CD14-positive monocyte (primary cell): ENCODE measurements around the gene HUNK. TPM values are rescaled to one million over a fixed set of nuclear protein-coding genes. Genes with fewer than 3 reads are reported as not detected.

Experiments
- DNase-seq, 3 donors: peaks; one replicate each; pipeline ENCODE4 v3.0.0-alpha.2; 2011 to 2022
- H2AFZ ChIP-seq: 2 replicates; pipeline ENCODE4 v1.6.0; 2012; ENCODE audit warnings: mild to moderate bottlenecking, low read depth, low read length, inconsistent platforms; ENCODE audit not compliant: insufficient read depth, poor library complexity, severe bottlenecking
- H3K27ac ChIP-seq, 2 donors: 1 replicate in 1 of 2; 2 replicates in 1 of 2; pipeline ENCODE4 v1.5.1; 2012 to 2013; ENCODE audit warnings: low read length in 2 of 2, control low read depth in 1 of 2, inconsistent platforms in 1 of 2, low read depth in 1 of 2, mild to moderate bottlenecking in 1 of 2
- H3K27me3 ChIP-seq, 2 donors: one replicate each; pipeline versions ENCODE4 v1.6.0 to v1.6.1; 2011 to 2013; ENCODE audit warnings: low read length in 2 of 2; ENCODE audit not compliant: control insufficient read depth in 2 of 2, insufficient read depth in 2 of 2
- H3K36me3 ChIP-seq, 2 donors: replicated peaks in 1 of 2; 1 replicate in 1 of 2; 2 replicates in 1 of 2; pipeline versions ENCODE4 v1.5.1 to v1.6.1; 2012 to 2013; ENCODE audit warnings: low read length in 2 of 2, control low read depth in 1 of 2, inconsistent platforms in 1 of 2, mild to moderate bottlenecking in 1 of 2; ENCODE audit not compliant: insufficient read depth in 2 of 2, control insufficient read depth in 1 of 2
- H3K4me1 ChIP-seq, 2 donors: 1 replicate in 1 of 2; 2 replicates in 1 of 2; pipeline versions ENCODE4 v1.5.1 to v1.6.1; 2012 to 2013; ENCODE audit warnings: low read length in 2 of 2, control low read depth in 1 of 2, inconsistent platforms in 1 of 2, mild to moderate bottlenecking in 1 of 2, moderate library complexity in 1 of 2; ENCODE audit not compliant: insufficient read depth in 2 of 2, control insufficient read depth in 1 of 2
- H3K4me2 ChIP-seq: replicated peaks from 2 replicates; pipeline ENCODE3; 2012; ENCODE audit warnings: low read length, moderate library complexity, mild to moderate bottlenecking; ENCODE audit not compliant: poor library complexity, severe bottlenecking; ENCODE audit errors: extremely low read depth
- H3K4me3 ChIP-seq, 3 experiments: fragments of 200-600 bp in 1 of 3; sonication (generic) in 1 of 3; replicated peaks in 1 of 3; 1 replicate in 2 of 3; 2 replicates in 1 of 3; pipeline ENCODE4 v1.5.1; 2011 to 2013; ENCODE audit warnings: low read length in 3 of 3, mild to moderate bottlenecking in 3 of 3, control low read depth in 2 of 3, low read depth in 2 of 3, inconsistent platforms in 1 of 3, moderate library complexity in 1 of 3
- H3K79me2 ChIP-seq: 2 replicates; pipeline ENCODE4 v1.6.0; 2012; ENCODE audit warnings: mild to moderate bottlenecking, control low read depth, inconsistent platforms, low read length, moderate library complexity; ENCODE audit not compliant: insufficient read depth
- H3K9ac ChIP-seq: 2 replicates; pipeline ENCODE4 v1.6.0; 2017; ENCODE audit warnings: low read length, mild to moderate bottlenecking; ENCODE audit not compliant: insufficient read depth, poor library complexity, severe bottlenecking
- H3K9me3 ChIP-seq, 2 donors: replicated peaks in 1 of 2; 1 replicate in 1 of 2; 2 replicates in 1 of 2; pipeline versions ENCODE4 v1.5.1 to v1.6.1; 2012 to 2013; ENCODE audit warnings: low read length in 2 of 2, control low read depth in 1 of 2; ENCODE audit not compliant: control insufficient read depth in 1 of 2, insufficient read depth in 1 of 2
- H4K20me1 ChIP-seq: 2 replicates; pipeline ENCODE4 v1.6.0; 2012; ENCODE audit warnings: mild to moderate bottlenecking, low read length, control low read depth, moderate library complexity; ENCODE audit not compliant: insufficient read depth
- H3K27ac Mint-ChIP-seq, 7 donors: one replicate each; pipeline ENCODE4 v1.8.0; 2020; ENCODE audit warnings: mild to moderate bottlenecking in 7 of 7, mixed read lengths in 7 of 7, moderate library complexity in 6 of 7, inconsistent platforms in 2 of 7
- H3K27me3 Mint-ChIP-seq, 3 donors: one replicate each; pipeline ENCODE4 v1.8.0; 2021 to 2022; ENCODE audit warnings: low read depth in 3 of 3, mild to moderate bottlenecking in 3 of 3, mixed read lengths in 3 of 3, moderate library complexity in 3 of 3, inconsistent platforms in 1 of 3
- H3K36me3 Mint-ChIP-seq, 2 donors: one replicate each; pipeline ENCODE4 v1.8.0; 2020; ENCODE audit warnings: mixed read lengths in 2 of 2, inconsistent platforms in 1 of 2, mild to moderate bottlenecking in 1 of 2
- H3K4me1 Mint-ChIP-seq: one replicate; pipeline ENCODE4 v1.8.0; 2020; ENCODE audit warnings: mild to moderate bottlenecking, mixed read lengths
- H3K4me3 Mint-ChIP-seq, 2 donors: one replicate each; pipeline ENCODE4 v1.8.0; 2020; ENCODE audit warnings: mild to moderate bottlenecking in 2 of 2, mixed read lengths in 2 of 2, moderate library complexity in 1 of 2
- H3K9me3 Mint-ChIP-seq, 7 donors: one replicate each; pipeline ENCODE4 v1.8.0; 2020 to 2022; ENCODE audit warnings: mixed read lengths in 7 of 7, mild to moderate bottlenecking in 6 of 7, moderate library complexity in 6 of 7, inconsistent platforms in 2 of 7
- WGBS: methylation state at CpG from one replicate; pipeline ENCODE4 v1.1.5; 2013; ENCODE audit warnings: missing lambda C conversion rate; ENCODE audit not compliant: insufficient coverage; 5-methylcytosine and 5-hydroxymethylcytosine counted together
- intact Hi-C, 2 donors: fragments of 100-400 bp; cut with micrococcal nuclease; formaldehyde crosslinking; loops; one replicate each; pipeline versions ENCODE4 v1.15.0 to v1.15.1; 2023
- polyA plus RNA-seq, 3 donors: library from polyadenylated mRNA; depleted of rRNA in 1 of 3; unstranded in 2 of 3; stranded (reverse) in 1 of 3; fragments of 300-500 nt in 2 of 3; fragments of >200 nt in 1 of 3; fragmentation: Illumina TruSeq in 2 of 3; gene quantifications; 1 replicate in 2 of 3; 2 replicates in 1 of 3; pipeline ENCODE4 v1.2.3, GENCODE V29; 2012 to 2021
- TF ChIP-seq, protein P1 (sequence below): fragments of 200-600 bp; IDR thresholded peaks from one replicate; pipeline ENCODE4 v1.8.0; 2022; ENCODE audit warnings: antibody characterized with exemption, mild to moderate bottlenecking

Gene HUNK
- polyA plus RNA-seq, 3 donors = not detected

GRCh38 chr21:32001390-32001789 is 128.6 kb downstream of the HUNK start:
- no peaks in the 10 kb centered on the region for H4K20me1 ChIP-seq
- no peaks in the 10 kb centered on the region for H3K36me3 ChIP-seq
- peaks cover 0 to 16% (median 12%) of the 10 kb centered on the region in 7 donors for H3K9me3 Mint-ChIP-seq
- H3K27ac ChIP-seq = no peak overlapping the region
- H3K27me3 Mint-ChIP-seq = peaks cover 3 to 5% (median 4%) of the 10 kb centered on the region in 3 donors
- H3K27me3 ChIP-seq = no peaks in the 10 kb centered on the region
- intact Hi-C loops = no loop called here
- H3K36me3 Mint-ChIP-seq = no peaks in the 10 kb centered on the region
- H3K4me1 ChIP-seq = no peaks in the 10 kb centered on the region
- no peak for DNase-seq
- H3K4me1 Mint-ChIP-seq = no peaks in the 10 kb centered on the region
- H3K27ac Mint-ChIP-seq = no peak overlapping the region
- H3K4me3 ChIP-seq = no peak overlapping the region
- no peak overlapping the region for H3K4me3 Mint-ChIP-seq
- H2AFZ ChIP-seq = no peak overlapping the region
- peaks cover 0 to 5% of the 10 kb centered on the region in 2 donors for H3K9me3 ChIP-seq
- TF ChIP-seq, protein P1, sequence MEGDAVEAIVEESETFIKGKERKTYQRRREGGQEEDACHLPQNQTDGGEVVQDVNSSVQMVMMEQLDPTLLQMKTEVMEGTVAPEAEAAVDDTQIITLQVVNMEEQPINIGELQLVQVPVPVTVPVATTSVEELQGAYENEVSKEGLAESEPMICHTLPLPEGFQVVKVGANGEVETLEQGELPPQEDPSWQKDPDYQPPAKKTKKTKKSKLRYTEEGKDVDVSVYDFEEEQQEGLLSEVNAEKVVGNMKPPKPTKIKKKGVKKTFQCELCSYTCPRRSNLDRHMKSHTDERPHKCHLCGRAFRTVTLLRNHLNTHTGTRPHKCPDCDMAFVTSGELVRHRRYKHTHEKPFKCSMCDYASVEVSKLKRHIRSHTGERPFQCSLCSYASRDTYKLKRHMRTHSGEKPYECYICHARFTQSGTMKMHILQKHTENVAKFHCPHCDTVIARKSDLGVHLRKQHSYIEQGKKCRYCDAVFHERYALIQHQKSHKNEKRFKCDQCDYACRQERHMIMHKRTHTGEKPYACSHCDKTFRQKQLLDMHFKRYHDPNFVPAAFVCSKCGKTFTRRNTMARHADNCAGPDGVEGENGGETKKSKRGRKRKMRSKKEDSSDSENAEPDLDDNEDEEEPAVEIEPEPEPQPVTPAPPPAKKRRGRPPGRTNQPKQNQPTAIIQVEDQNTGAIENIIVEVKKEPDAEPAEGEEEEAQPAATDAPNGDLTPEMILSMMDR = no peak
- no peak overlapping the region for H3K9ac ChIP-seq
- no peaks in the 10 kb centered on the region for H3K79me2 ChIP-seq
- H3K4me2 ChIP-seq = no peak overlapping the region
- WGBS = 91% methylated on average over 8 of the region's 11 CpGs

DNA sequence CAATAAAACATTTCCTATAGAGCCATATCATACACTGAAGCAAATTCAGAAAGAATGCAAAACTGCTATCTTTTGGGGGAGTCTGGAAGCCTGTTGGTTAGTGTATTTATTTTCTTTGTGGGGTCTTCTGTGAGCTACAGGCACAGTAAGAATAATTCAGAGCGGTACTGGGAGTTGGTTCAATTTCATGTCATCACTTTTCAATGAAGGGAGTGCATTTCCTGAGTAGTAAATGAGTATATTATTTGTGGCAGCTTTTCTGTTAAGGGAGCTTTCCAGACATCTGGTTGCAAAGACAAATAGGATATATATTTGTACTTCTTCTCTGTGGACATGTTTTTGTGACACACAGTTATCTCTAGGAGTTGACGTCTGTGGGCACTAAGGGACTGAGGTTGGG is 130.6 kb downstream of the HUNK start:
- 80% methylated on average over 2 of the region's 2 CpGs for WGBS
- H3K4me1 Mint-ChIP-seq = no peaks in the 10 kb centered on the region

More for the DNA sequence above, 130.6 kb downstream of the HUNK start:
- Mint-ChIP-seq H3K27ac (no peak overlapping the region), H3K9me3 (peaks cover 0 to 19% (median 13%) of the 10 kb centered on the region in 7 donors), H3K36me3 (no peaks in the 10 kb centered on the region), H3K27me3 (peaks cover 3 to 5% (median 4%) of the 10 kb centered on the region in 3 donors), H3K4me3 (no peak overlapping the region)
- H3K4me3 ChIP-seq = no peak overlapping the region
- no peaks in the 10 kb centered on the region for H3K4me1 ChIP-seq
- H3K4me2 ChIP-seq = no peak overlapping the region
- no peak overlapping the region for H2AFZ ChIP-seq
- H4K20me1 ChIP-seq = no peaks in the 10 kb centered on the region
- H3K79me2 ChIP-seq = no peaks in the 10 kb centered on the region
- no peak overlapping the region for H3K27ac ChIP-seq
- peaks cover 0 to 5% of the 10 kb centered on the region in 2 donors for H3K9me3 ChIP-seq
- no peaks in the 10 kb centered on the region for H3K27me3 ChIP-seq
- H3K9ac ChIP-seq = no peak overlapping the region
- H3K36me3 ChIP-seq = no peaks in the 10 kb centered on the region
- intact Hi-C loops = no loop called here
- TF ChIP-seq, protein P1 = no peak
- no peak for DNase-seq
